ENCODE data around the gene C10orf53.
"Not testable (repeated sequence)": the region's sequence is repeated elsewhere in the genome, so short reads cannot be mapped to it uniquely, and the experiment has no call there.

Gene C10orf53

DNA sequence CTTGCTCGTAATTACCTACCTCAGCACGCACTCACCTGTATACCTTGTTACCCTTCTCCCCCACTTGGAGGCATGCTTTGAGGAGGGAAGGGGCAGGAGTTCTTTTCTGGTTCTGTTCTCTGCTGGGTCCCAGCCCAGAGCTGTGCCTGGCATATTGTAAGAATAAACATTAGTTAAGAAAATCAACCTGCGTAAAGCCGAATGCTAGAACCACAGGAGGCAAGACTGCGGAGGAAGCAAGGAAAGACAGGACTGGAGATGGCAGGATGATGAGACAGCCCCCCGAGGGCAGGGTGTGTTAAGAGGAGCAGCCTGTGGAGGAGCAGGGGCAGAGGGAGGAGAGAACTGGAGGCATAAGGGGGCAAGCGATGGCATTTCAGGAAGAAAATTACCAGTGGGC, 9.5 kb downstream of the C10orf53 start:
- no peak for DNase-seq

DNA sequence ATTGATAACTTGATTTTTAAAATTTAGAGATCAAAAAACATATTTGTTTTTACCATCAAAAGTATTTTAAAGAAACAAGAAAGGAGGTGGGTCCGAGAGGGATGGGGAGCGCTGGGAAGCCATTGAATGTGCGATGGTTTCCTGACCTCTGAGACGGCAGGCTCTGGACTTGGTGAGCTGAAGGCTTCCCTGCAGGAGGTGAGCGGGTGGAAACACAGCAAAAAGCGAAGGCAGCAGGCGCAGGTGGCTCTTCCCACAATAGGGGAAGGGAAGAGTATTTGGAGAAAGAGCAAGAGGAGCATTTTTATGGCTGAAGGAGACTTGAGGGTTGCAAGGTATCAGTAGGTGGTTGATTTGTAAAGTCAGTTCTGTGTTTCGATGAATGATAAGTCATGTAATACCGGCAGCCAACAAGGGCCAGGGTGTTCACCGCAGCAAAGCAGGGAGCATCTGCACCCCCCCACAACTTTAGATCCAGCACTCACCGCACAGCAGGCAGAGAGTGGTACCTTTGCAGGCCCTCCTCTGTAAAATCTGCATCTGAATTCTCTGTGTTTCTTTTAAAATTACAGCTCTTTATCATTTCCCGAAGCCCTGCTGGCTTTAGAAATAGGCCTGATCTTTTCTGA, 10.5 kb downstream of the C10orf53 start:
- no peak for DNase-seq

DNA sequence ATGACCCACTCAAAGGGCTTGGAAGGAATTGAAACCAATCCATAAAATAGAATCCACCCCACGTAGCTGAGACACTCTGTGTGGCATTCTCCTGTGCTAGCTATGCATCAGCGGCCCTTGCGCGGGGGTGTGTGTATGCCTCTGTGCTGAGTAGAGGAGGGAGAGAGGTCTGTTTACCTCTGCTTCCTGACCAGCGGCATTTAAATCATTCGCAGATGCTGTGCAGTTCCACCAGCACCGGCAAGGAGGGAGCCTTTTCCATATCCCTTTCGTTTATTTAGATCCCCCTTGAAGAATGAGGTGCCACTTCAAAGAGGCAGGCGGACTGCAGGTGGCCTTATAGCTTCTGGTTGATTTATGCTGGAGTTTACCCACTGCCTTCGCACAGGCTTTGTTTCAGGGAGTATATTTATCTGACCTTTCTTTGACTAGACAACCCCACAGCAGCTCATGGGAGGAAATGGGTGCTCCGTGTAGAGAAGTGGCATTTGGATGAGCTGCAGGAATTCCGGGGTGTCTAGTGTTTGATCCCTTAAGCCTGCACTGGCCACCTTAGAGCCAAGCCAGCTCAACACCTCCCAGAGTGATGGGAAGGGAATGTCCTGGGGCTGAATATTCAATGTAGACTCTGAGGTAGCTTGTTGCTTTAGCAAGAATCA, 11.4 kb downstream of the C10orf53 start:
- no peak for DNase-seq

DNA sequence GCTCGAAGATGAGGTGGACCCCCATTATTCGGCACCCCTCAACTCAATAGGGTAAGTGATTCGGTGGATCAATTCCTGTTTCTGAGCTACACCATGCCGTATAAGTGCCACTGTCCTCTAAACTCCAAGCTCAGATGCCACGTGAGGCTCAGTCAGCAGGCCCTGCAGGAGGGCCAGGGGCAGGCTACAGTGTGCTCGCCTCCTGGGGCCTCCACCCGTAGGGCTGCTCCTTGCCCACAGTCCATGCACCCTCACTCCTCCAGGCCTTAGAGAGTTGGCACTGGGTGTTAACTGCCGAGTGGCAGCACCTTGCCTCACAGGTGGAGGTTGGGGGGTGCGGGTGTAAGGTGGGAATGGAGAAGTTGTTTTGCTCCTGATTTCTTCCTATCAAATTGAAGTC, 12.1 kb downstream of the C10orf53 start:
- no peak for DNase-seq

DNA sequence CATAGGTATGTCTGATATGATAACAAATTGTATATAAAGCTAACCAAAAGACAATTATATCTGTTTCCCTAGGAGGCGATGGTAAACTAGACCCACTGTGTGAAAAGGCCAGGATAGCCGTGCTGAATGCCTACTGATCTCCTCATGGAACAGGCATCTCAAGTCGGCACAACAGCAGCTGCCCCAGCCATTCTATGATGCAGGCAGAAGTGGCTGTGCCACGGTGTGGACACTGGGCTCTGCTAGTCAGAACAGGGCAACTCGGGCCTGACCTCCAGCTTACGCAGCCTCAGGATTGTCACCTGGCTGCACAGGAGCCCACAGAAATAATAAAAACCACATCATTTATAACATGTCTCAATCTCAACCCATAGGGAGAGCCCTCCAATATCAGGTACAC, 15.0 kb downstream of the C10orf53 start:
- DNase-seq = no peak

DNA sequence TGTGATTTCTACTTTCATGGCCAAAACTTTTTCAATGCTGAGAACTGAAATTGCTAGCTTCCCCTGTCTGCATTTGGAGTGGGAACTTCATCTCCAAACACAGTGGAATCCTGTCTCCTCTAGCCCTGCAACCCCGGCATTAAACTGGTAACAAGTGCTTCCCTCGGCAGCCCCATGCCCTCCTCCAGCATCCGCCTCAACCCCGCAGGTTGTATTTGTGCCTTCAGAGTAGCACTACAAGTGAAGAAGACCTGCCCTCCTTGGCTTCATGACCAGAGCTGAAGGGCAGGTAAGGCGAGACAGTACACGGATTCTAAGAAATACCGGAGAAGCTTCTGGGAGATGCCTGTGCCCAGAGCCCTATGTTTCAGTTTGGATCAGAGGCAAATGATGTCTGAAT, 16.9 kb downstream of the C10orf53 start:
- no peak for DNase-seq

DNA sequence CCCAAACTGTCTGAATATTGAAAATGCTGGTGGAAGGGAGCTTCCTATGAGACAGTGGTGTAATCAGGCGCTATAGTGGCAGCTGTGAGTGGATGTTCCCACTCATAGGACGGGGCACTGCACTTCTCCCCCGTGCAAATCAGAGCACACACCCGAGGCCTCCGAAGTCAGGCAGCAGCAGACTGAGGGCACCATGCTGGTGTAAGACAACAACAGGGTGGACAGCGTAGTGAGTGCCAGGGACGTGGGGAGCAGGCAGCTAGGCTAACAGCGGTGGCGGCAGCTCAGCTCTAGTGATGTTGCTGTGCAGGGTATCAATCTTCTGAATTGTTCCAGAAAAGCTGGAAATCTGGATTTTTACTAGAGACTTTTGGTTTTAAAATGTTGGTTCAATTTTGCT, 19.2 kb downstream of the C10orf53 start:
- DNase-seq = no peak

DNA sequence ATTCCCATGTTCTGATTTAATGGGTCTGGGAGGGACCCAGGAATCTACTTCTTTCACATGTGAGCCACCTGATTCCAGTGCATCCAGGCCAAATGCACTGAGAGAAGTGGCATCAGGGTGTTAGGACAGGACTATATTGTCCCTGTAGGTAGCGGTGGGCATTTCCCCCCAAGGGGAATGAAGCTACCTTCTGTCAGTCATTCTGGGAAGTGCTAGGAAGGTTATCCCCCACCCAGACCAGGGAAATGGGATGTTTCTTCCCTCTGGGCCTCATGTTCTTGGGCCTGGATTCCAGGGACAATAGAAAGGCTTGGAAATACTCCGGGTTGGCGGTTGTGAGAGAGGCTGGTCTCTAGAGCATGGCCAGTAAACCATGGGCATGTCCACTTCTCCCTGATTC, 20.8 kb downstream of the C10orf53 start:
- no peak for DNase-seq

DNA sequence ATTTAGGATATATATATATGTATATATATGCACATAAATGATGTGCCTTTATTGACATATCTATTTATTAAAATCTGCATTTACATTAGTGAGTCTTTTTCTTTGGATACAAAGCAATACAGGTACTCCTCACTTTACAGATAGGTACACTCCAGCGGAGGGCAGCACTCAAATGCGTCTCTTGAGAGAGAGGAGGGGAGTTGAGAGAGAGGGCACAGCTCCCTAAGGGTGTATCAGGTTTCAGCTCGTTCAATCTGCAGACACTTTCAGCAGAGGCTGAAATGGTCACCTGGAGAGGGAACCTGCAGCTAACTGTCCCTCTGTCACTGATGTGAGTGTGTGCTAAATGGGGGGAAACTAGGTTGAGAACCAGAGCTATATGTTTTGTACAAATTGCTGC, 21.5 kb downstream of the C10orf53 start:
- no peak for DNase-seq

DNA sequence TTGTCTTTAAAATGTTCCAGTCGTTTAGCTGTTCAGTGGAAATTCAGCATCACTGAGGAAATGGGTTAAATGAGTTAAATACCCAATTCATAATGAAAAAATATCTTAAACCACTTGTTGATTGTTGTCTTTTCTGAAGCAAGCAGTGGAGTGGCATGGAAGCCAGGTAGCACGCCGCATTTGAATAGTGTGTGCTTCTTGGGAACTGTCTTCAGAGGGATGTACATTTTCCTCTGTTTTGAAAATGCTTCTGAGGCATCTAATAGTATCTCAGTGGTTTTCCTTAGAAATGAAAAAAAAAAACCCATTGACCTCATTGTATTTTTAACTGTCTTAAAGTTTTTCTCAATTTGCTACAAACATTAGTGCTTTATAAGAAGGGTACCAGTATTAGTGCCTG, 28.1 kb downstream of the C10orf53 start:
- no peak for DNase-seq

DNA sequence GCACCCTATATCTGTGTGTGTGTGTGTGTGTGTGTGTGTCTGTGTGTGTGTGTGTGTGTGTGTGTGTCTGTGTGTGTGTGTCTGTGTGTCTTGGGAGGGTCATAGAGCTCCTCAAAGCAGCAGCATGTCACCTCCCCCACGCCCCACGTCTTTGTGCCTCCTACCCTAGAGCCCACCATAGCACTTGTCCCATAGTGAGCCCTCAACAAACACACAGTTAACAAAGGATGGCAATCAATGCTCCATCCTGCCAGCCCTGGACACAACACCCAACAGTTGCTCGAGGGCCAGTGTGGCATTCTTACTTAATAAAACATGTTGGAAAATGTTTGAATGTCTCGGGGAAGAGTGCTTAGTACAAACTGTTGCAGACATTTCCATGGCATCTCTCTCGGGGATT, 30.5 kb downstream of the C10orf53 start:
- no peak for DNase-seq

DNA sequence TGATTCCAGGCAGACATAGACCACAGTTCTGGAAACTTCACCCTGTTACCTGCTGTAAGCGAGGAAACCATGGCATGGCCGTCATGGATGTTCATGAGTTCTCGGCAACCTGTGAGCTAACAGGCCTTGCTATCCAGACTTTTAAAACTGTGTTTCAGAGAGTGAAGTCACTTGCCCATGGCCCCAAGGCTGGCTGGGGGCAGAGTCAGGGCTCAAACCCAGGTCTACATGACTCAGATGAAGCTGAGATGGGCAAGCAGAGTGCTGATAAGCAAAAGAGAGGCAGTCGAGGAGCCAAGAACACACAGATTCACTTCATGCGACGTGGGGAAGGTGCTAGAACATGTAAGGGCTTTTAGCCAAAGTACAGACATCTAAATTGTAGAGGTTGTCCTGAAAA, 31.5 kb downstream of the C10orf53 start:
- DNase-seq = no peak

DNA sequence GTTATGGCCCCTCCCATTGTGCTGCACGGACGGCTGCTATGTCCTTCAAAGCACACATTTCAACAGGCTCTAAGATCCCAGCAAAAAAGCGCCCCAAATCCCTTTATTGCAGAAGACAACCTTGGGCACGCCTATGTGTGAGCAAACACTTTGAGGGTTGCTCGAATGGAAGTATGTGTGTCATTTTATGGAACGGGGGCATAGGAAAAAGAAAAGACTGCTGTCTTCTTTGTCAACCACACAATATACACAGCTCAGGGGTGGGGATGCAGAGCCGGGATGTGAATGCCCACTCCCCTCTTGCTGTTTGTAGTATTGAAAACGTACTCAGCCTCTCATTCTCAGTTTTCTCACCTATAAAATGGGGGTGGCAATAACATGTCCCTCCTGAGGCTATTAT, 32.0 kb downstream of the C10orf53 start:
- no peak for DNase-seq

DNA sequence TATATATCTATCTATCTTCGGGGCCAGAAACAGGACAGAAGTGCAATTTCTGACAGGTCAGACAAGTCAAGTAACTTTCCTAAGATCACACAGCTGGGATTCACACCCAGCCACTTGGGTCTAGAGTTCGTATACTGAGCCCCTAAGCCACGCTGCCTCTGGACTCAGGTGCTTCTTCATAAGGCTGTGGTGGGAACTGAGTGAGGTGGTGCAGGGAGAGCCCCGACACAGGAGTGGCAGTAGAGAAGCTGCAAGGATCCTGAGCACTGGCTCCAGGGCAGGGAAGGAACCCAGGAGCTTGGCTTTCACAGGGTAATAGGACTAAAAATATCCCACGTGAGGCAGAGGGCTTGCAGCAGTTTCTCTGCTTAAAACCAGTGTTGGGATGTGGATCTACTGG, 33.8 kb downstream of the C10orf53 start:
- no peak for DNase-seq

DNA sequence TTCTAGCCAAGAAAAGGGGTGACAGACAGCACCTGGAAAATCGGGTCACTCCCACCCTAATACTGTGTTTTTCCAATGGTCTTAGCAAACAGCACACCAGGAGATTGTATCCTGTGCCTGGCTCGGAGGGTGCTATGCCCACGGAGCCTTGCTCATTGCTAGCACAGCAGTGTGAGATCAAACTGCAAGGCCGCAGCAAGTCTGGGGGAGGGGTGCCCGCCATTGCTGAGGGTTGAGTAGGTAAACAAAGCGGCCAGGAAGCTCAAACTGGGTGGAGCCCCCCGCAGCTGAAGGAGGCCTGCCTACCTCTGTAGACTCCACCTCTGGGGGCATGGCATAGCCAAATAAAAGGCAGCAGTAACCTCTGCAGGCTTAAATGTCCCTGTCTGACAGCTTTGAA, 35.7 kb downstream of the C10orf53 start:
- DNase-seq = not testable (repeated sequence)

DNA sequence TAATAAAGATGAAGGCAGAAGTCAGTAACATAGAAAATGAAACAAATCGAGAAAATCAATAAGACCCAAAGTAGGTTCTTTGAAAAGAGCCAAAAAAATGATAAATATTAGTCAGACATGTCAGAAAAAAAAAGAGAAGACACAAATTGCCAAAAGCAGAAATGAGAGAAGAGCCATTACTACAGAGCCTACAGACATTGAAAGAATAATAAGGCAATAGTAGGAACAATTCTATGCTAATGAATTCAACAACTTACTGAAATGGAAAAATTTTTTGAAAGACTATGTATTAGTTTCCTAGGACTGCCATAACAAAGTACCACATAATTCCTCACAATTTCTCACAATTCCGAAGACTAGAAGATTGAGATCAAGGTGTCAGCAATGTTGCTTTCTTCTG, 47.1 kb downstream of the C10orf53 start:
- no peak for DNase-seq

DNA sequence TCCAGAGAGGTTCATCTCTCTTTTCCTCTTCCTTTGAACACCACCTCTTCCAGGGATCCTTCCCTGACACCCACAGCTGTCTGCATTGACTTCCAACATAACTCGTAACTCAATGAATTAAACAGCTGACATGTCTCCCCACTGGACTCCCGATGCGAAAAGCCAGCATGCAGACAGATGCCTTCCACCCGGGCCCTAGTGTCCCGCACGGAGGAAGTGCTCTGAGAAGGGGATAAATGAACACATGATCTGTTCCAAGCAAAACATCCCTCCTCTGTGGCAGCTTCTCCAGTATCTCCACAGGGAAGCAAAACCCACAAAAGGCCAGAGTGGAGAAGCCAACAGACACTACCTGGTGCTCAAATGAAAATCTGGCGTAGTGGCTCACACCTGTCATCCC, 54.4 kb downstream of the C10orf53 start:
- no peak for DNase-seq

DNA sequence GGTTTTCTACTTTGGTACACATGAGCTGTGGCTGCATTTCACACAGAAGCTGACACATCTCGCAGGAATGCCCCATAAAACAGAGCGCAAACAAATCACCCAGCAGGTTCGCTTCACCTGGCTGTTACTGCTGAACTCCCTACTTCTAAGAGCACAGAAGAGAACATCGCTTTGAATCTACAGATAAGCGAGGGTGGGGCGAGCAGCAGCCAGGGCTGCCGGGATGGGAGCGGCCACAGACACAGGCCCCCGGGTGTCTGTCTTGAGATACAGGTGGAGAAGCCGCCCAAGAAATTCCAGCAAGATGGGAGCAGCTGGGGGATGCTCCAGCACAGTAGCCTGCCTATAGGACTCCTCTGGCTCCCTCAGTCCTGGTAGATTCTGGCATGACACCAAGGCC, 55.2 kb downstream of the C10orf53 start:
- DNase-seq = no peak

DNA sequence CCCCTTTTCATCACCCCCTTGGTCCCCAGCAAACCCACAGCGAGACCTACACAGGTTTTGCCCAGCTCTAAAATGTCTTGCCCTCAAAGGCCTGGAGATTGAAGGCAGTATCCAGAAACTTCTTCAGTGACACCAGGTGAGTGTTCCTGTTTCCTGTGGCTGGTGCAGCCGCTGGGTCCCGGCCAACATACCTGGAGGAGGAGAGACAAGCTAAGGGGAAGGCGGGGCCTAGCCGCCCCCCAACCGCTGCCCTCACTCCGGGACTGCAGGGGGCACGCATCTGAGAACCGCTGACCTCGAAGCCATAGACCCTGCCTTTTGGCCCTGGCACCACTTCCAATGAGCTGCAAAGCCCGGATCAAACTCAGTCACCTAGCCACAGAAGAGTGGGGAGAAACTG, 55.7 kb downstream of the C10orf53 start:
- no peak for DNase-seq

DNA sequence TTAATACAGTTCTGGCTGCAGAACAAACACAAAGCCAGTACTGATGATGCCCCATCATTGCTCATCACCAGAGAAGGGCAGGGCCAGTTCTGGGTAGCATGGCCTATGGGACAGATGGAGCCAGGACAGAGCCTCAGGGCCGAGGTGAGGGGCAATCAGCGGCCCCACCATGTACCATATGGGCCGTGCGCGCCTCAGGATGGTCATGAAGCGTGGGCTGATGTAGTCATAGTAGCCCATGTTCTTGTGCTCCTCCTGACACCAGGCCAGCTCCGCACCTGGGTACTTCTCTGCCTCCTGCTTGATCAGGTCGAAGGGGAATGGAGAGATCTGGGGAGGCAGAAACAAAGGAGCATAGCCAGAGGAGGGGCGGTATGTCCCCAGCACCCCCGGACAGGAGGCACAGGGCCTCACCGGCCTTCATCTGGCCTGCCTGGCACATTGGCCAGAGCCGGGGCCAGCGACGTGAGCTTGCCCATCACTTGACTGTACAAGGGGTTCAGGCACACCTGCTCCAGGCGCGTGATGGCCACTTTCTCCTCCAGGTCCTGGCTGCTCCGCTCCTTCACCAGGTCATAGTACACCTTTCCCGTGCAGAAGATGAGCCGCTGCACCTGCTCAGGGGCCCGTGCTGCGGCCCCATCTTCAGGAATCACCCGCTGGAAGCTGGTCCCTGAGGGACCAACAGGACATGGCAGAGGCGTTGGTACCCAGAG, 56.6 kb downstream of the C10orf53 start:
- no peak for DNase-seq

DNA sequence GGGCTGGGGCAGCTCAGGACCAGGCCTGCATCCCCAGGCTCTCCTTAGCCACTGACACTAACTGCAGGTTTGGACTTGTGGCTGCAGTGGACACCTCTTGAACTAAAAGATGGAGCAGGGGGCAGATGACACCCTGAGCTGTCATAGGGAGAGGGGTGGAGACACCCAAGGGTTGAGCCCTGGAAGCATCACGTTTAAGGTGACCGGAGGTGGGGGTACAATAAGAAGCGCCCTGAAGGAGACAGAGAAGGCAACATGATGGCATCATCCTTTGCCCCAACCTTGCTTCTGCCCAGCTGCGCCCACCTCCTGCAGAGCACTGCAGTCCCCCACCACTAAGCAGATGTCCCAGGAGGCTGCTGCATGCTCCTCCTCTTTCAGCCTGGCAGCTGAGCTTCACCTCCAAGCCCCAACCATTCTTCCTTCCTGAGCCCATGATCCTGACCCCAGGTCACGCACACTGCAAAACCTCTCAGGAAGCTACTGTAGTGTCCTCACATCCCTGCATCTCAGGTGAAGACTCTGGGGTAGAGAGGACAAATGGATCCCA, 57.2 kb downstream of the C10orf53 start:
- DNase-seq = no peak

DNA sequence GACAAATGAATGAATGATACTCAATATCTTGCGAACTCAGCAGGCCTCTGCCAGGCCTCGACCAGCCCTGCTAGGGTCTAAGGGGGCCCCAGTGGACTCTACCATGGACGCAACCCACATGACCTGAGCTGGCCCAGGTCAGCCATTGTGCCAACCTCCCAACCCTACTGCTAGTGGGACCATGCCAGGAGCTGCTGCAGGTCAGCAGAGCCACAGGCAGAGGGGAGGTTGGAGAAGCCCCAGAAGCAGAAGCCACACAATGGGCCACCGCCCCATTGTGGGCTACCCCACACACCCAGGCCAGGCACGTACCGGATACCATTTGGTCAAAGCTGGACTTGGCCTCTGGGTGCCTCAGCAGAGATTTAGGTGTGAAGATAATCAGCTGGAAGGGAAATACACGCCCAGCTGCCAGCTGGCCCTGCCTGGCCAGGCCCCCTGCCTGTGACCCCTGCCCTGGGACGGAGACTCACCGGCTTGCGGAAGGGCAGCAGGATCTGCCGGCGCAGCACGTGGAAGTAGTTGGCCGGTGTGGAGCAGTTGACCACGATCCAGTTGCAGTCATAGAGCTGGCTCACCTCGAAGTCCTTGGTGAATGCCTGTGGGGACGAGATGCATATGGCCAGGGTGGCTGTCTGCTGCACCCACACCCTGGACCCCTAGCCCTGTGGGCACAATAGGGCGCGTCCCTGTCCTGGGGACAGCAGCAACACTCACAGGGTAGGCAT, 58.2 kb downstream of the C10orf53 start:
- no peak for DNase-seq

DNA sequence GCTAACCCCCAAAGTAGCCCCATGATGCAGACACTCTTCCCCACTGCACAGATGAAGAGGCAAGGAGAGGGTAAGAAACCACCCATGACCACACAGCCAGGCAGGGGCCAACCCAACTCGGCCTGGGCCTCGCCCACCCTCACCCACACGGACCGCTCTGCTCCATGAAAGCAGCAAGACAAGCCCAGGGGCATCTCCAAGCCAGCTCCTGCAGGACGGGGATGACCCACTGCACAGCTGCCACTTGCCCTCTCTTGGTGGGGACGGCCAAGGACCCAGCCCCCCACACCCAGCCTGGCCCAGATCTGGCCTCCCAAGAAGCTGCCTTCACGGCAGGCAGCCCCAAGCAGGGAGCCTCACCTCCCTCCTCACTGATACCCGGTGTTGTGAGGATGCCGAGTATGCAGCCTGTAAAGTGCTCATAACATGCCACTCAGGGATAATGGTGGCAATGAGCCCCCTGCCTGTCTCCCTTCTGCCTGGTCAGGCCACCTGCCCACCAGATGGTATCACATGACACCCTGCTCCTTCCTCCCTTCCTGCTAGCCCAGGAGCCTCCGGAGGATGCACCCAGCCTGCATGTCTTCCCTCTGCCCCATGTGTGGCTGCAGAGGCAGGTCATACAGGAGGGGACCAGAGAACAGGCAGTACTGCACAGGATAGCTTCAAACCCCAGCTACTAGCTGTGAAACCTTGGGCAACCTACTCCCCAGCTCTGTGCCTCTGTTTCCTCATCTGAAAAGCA, 59.3 kb downstream of the C10orf53 start:
- no peak for DNase-seq
